Gastroesophageal sphincter (tissue), 4 donors: ENCODE data around the gene PRSS56. TPM values are rescaled to one million over a fixed set of nuclear protein-coding genes. Genes with fewer than 3 reads are reported as not detected.

Source experiments
- ATAC-seq: fragments of 150-250 bp; one replicate; pipeline ENCODE4 v1.9.1; 2016; ENCODE audit warnings: mild to moderate bottlenecking, moderate library complexity
- H3K27ac ChIP-seq, 4 donors: fragments of 200-600 bp; sonication (generic) in 3 of 4; 1 replicate in 3 of 4; 2 replicates in 1 of 4; pipeline ENCODE4 v1.5.1; 2016 to 2019
- H3K27me3 ChIP-seq: fragments of 200-600 bp; sonication (generic); one replicate; pipeline ENCODE4 v1.5.1; 2019
- H3K36me3 ChIP-seq, 2 donors: fragments of 200-600 bp; sonication (generic); one replicate each; pipeline ENCODE4 v1.5.1; 2019; ENCODE audit warnings: control low read depth in 1 of 2
- H3K4me1 ChIP-seq, 3 donors: fragments of 200-600 bp; sonication (generic); 1 replicate in 2 of 3; 2 replicates in 1 of 3; pipeline ENCODE4 v1.5.1; 2016 to 2019; ENCODE audit warnings: control low read depth in 2 of 3
- H3K4me3 ChIP-seq, 2 donors: fragments of 200-600 bp; sonication (generic); one replicate each; pipeline ENCODE4 v1.5.1; 2019; ENCODE audit warnings: mild to moderate bottlenecking in 1 of 2, moderate library complexity in 1 of 2
- H3K9me3 ChIP-seq, 3 donors: fragments of 200-600 bp; sonication (generic); one replicate each; pipeline ENCODE4 v1.5.1; 2017 to 2019; ENCODE audit warnings: control low read depth in 2 of 3
- CTCF ChIP-seq, 4 experiments: fragments of 200-600 bp in 2 of 4; fragments of 450-650 bp in 2 of 4; sonication (generic) in 1 of 4; IDR thresholded peaks; one replicate each; pipeline ENCODE4 v1.5.1; 2017 to 2019; ENCODE audit warnings: antibody characterized with exemption in 4 of 4, mild to moderate bottlenecking in 2 of 4, moderate library complexity in 2 of 4
- EP300 ChIP-seq: sonication (generic); formaldehyde crosslinking; IDR thresholded peaks from one replicate; pipeline ENCODE4 v1.6.1; 2017; ENCODE audit warnings: antibody characterized with exemption, mild to moderate bottlenecking
- POLR2A ChIP-seq, 2 donors: fragments of 450-650 bp; IDR thresholded peaks; one replicate each; pipeline ENCODE4 v1.6.1; 2017; ENCODE audit warnings: antibody characterized with exemption in 2 of 2, mild to moderate bottlenecking in 2 of 2, moderate library complexity in 1 of 2
- POLR2AphosphoS5 ChIP-seq: sonication (generic); formaldehyde crosslinking; IDR thresholded peaks from one replicate; pipeline ENCODE4 v1.6.1; 2017; ENCODE audit warnings: antibody characterized with exemption
- WGBS, 2 donors: methylation state at CpG; one replicate each; pipeline ENCODE4 v1.1.5; 2018; ENCODE audit warnings: low coverage in 1 of 2; 5-methylcytosine and 5-hydroxymethylcytosine counted together
- total RNA-seq, 4 donors: library from RNA; depleted of rRNA; stranded (reverse); fragments of >200 nt; gene quantifications; one replicate each; pipeline ENCODE4 v1.1.0, GENCODE V29; 2016

Gene PRSS56
- total RNA-seq, 4 donors from 2014 or later, result not detected

GRCh38 chr2:232515639-232516038 is 4.5 kb upstream of the PRSS56 start:
- H3K4me3 ChIP-seq, result no peak overlapping the region
- no peaks in the 10 kb centered on the region for H3K4me1 ChIP-seq
- peaks cover 42% of the 10 kb centered on the region for H3K27me3 ChIP-seq
- TF ChIP-seq POLR2A (IDR thresholded peaks at IDR 0.05), result no peak
- TF ChIP-seq POLR2AphosphoS5, result no peak
- TF ChIP-seq CTCF (IDR thresholded peaks at IDR 0.05), result no peak
- no peak for ATAC-seq
- no peak overlapping the region for H3K27ac ChIP-seq
- H3K36me3 ChIP-seq, result no peaks in the 10 kb centered on the region
- 94 to 96% methylated on average over 3 to 6 of the region's 7 CpGs for WGBS, 2 donors
- no peaks in the 10 kb centered on the region for H3K9me3 ChIP-seq

GRCh38 chr2:232516551-232516950 is 3.6 kb upstream of the PRSS56 start:
- Histone ChIP-seq H3K9me3 (no peaks in the 10 kb centered on the region), H3K27me3 (peaks cover 46% of the 10 kb centered on the region), H3K4me1 (peaks cover 0 to under 1% (median 0%) of the 10 kb centered on the region in 3 donors), H3K4me3 (no peak overlapping the region), H3K27ac (no peak overlapping the region), H3K36me3 (no peaks in the 10 kb centered on the region)
- 93 to 100% methylated on average over 1 to 3 of the region's 3 CpGs for WGBS, 2 donors
- ATAC-seq, result no peak
- TF ChIP-seq POLR2AphosphoS5 (no peak), CTCF (IDR thresholded peaks at IDR 0.05) (no peak), POLR2A (IDR thresholded peaks at IDR 0.05) (no peak), EP300 (no peak)

- no peak for ATAC-seq
Measured at GRCh38 chr2:232518844-232519243, 1.3 kb upstream of the PRSS56 start.

GRCh38 chr2:232520489-232520888 is 301 bp downstream of the PRSS56 start:
- H3K36me3 ChIP-seq, result no peaks in the 10 kb centered on the region
- no peak for TF ChIP-seq POLR2AphosphoS5
- no peak for TF ChIP-seq POLR2A (IDR thresholded peaks at IDR 0.05)
- TF ChIP-seq EP300, result no peak
- TF ChIP-seq CTCF (IDR thresholded peaks at IDR 0.05), result no peak
- no peak for ATAC-seq
- 70% methylated on average over 2 of the region's 15 CpGs; no CpG with 5 or more reads in 1 of the 2 donors for whole genome bisulfite sequencing, 2 donors
- H3K4me1 ChIP-seq, result peaks cover 0 to 38% (median 21%) of the 10 kb centered on the region in 3 donors
- H3K27ac ChIP-seq, result no peak overlapping the region
- no peaks in the 10 kb centered on the region for H3K9me3 ChIP-seq
- no peak overlapping the region for H3K4me3 ChIP-seq
- H3K27me3 ChIP-seq, result peaks cover 72% of the 10 kb centered on the region

More at GRCh38 chr2:232518844-232519243, 1.3 kb upstream of the PRSS56 start:
- H3K4me3 ChIP-seq, result no peak overlapping the region
- H3K4me1 ChIP-seq, result peaks cover 0 to 24% (median 15%) of the 10 kb centered on the region in 3 donors
- H3K36me3 ChIP-seq, result no peaks in the 10 kb centered on the region
- 53 to 74% methylated on average over 3 of the region's 6 CpGs for WGBS, 2 donors
- H3K27ac ChIP-seq, result no peak overlapping the region
- no peak for TF ChIP-seq POLR2AphosphoS5
- no peaks in the 10 kb centered on the region for H3K9me3 ChIP-seq
- H3K27me3 ChIP-seq, result peaks cover 55% of the 10 kb centered on the region

GRCh38 chr2:232521098-232521497 is 910 bp downstream of the PRSS56 start:
- Histone ChIP-seq H3K36me3 (no peaks in the 10 kb centered on the region), H3K4me1 (peaks cover 0 to 44% (median 25%) of the 10 kb centered on the region in 3 donors), H3K27ac (no peak overlapping the region), H3K9me3 (no peaks in the 10 kb centered on the region), H3K27me3 (peaks cover 78% of the 10 kb centered on the region), H3K4me3 (no peak overlapping the region)
- WGBS, 2 donors, result 74 to 100% methylated on average over 5 to 6 of the region's 14 CpGs
- no peak for ATAC-seq
- TF ChIP-seq EP300, result no peak
- no peak for TF ChIP-seq POLR2AphosphoS5
- TF ChIP-seq CTCF (IDR thresholded peaks at IDR 0.05), result no peak
- no peak for TF ChIP-seq POLR2A (IDR thresholded peaks at IDR 0.05)
